Activated gamma-delta T cell (primary cell): ENCODE results near the gene MGAT5.

Source experiments
- DNase-seq: peaks from one replicate; lab custom pipeline; 2025; lab: John Stamatoyannopoulos, UW

Gene MGAT5

GRCh38 chr2:134367213-134367612 lies 113.3 kb downstream of the MGAT5 start:
- no peak for DNase-seq

- no peak for DNase-seq
These were observed 114.3 kb downstream of the MGAT5 start for GRCh38 chr2:134368009-134368817.

- DNase-seq: no peak
These were observed 115.5 kb downstream of the MGAT5 start for GRCh38 chr2:134369220-134369902.

GRCh38 chr2:134370655-134371445 lies 117.0 kb downstream of the MGAT5 start:
- DNase-seq: no peak

DNA sequence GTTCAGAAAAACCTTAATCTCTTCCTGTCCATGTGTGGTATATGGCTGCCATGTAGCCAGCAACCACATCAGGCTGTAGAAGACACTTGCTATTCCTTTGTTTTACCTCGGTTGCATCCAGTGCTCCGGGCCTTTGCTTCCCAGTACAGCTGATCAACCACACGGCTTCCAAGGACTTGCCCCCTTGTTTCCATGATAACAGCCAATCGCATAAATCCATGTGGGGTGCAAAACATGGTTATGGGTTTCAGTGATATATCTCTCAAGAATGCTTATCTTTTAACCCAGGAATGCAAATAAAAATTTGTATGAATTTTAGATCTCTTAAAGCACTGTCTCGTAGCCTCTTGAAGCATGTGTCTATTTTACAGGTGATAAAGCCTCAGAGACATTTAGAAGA lies 118.3 kb downstream of the MGAT5 start:
- DNase-seq: no peak

GRCh38 chr2:134372611-134373131 lies 118.8 kb downstream of the MGAT5 start:
- no peak for DNase-seq

- no peak for DNase-seq
These were observed 122.1 kb downstream of the MGAT5 start for GRCh38 chr2:134375935-134376334.

GRCh38 chr2:134377730-134378129 lies 123.9 kb downstream of the MGAT5 start:
- no peak for DNase-seq

DNA sequence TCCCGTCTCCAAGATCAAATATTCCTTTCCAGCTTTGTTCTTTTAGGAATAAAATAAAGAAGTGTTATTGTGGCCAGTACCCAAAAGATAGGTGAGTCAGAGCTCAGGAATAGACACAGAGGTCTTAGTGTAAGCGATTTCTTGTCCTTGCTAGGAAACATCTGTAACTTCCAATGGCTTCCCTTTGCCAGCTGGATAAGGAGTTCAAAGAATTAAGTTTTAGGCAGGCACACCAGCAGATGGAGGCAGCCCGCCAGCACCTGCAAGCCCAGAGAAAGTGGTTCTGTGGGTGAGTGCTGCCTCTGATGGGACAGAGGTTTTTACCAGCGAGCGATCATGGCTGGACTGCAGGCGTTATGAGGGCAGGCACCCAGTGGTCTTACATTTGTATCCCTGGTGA lies 125.4 kb downstream of the MGAT5 start:
- no peak for DNase-seq

- DNase-seq: no peak
These were observed 125.8 kb downstream of the MGAT5 start for GRCh38 chr2:134379722-134380121.

DNA sequence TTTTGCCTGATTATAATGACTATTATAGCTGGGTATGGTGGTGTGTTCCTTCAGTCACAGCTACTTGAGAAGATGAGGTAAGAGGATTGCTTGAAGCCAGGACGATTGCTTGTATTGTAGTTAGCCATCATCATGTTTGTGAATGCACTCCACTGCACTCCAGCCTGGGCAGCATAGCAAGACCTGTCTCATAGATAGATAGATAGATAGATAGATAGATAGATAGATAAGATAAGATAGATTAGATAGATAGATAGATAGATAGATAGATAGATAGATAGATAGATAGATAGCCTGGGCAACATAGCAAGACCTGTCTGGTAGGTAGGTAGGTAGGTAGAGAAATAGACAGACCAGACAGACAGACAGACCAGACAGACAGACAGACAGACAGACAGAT lies 127.3 kb downstream of the MGAT5 start:
- no peak for DNase-seq

DNA sequence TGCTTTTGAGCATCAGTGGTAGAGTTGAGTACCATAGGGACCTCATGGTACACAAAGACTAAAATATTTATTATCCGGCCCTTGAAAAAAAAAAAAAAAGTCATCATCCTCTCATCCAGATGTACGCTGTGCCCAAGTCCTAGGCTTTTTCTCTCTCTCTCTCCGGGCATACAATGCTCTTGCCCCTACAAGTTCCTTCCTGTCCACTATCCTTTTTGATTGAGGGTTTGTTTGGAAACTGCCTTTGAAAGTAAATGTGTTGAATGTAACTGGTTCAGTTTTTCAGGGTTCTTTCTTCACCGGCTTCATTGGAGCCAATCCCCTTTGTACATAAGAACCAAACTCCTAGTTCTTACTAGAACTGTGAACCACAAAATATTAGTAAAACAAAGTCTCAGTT lies 130.3 kb downstream of the MGAT5 start:
- no peak for DNase-seq

GRCh38 chr2:134385195-134385594 lies 131.3 kb downstream of the MGAT5 start:
- DNase-seq: no peak

GRCh38 chr2:134386310-134386709 lies 132.4 kb downstream of the MGAT5 start:
- DNase-seq: no peak

GRCh38 chr2:134389381-134389780 lies 135.5 kb downstream of the MGAT5 start:
- DNase-seq: no peak

GRCh38 chr2:134391751-134392160 lies 137.9 kb downstream of the MGAT5 start:
- no peak for DNase-seq

DNA sequence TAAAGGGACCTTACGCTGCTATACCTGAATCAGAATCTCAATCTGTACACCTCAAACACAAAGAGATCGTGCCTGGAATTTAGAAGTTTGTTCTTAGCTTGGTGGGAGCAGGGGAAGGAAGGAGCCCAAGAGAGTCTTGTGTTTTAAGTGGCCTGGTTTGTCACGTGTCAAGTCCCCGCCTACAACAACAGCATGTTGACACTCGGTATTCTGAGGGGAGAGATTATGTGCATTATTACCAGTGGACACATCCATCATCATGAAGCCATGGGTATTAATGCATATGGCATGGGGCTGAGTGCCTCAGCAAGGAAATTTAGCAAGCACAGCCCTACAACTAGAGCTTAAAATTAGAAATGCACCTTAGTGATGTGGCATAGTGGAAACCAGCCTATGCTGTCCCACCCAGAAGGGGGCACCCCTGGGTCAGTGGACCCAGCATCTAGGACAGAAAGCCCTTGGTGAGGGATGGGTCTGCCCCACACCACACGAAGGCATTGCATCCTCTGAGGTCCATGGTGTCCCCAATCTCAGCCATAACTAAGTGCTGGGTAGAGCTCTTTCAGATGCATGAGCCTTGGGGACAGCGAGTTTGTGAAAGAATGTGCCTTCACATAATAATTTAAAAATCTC lies 138.7 kb downstream of the MGAT5 start:
- no peak for DNase-seq

DNA sequence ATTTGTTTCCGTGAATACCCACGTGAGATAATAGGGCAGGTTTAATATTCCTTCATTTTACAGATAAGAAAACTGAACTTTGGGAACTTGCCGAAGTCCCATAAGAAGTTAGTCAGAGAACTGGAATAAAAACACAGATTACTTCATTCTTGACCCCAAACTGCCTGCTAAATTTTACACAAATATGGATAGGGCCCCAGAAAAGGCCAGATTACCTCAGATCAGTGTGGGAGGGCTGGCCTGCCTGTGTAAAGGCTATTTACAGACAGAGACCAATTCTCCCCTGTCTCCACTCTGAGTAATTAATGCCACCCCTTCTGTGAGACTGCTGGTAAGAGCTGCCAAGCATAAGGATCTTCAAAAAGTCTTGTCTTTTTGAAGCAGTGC lies 139.2 kb downstream of the MGAT5 start:
- DNase-seq: no peak

DNA sequence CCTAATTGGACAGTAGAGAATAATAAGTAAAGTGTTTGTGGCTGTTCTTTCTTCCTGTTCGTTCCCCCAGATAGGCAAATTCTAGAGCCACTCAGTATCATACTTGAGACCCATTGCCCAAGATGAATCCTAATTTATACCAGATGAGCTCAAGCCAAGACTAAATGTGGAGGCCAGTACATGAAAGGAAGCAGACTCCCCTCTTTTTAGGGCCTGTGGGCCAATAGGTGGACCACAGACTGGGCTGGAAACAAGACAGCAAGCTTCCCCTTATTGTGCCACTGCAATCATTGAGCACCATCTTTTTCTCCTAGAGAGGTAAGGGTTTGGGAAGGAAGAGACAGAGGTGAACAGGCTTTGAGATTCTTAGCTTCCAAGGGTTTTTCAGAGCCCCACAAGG lies 141.9 kb downstream of the MGAT5 start:
- no peak for DNase-seq

DNA sequence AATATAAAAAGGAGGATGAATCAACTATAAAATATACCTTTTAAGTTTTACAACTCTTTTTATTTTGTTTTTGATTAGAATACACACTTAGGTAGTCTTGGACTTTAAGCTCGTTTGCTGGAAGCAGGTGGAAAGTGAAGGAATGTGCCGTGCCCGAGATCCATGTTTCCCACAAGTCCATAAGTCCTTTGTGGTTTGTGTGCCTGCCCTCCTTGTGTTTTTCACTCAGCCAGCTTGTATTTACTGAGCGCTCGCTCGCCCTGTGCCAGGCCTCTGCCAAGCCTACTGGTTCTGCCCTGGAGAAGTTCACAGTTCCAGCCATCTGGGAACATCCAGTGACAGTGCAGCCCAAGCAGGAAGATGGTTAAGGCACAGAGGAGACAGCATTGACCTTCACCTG lies 142.6 kb downstream of the MGAT5 start:
- no peak for DNase-seq

- DNase-seq: no peak
These were observed 143.4 kb downstream of the MGAT5 start for GRCh38 chr2:134397146-134397896.
